HG03097 (cell line): ENCODE results near the gene CNTN4.

Source experiments
- ATAC-seq: cut with Tn5 transposase; IDR thresholded peaks from one replicate; pipeline ENCODE4 v1.9.1; 2021; ENCODE audit not compliant: unreplicated experiment, low FRiP score

The CNTN4 gene

DNA sequence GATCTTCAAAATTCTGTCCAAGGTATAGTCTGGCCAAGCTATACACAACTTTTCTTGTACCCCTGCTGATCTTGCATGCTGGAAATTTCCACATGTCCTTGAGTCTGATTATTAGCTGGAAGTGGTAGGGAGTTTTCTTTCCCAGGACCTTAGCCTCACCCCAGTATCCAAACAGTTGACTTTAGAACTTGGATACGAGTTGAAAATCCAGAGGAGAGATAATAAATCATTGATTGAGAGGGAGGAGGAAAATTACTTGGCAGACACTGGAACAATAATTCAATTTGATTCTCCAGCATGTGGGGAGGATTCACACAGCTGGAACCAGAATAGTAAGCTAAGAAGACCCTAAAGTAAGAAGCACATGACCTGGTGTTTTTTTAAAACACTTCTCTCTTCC lies 895.1 kb downstream of the CNTN4 start:
- ATAC-seq: no peak

- no peak for ATAC-seq
Measured at GRCh38 chr3:2995195-2995594, 896.5 kb downstream of the CNTN4 start.

DNA sequence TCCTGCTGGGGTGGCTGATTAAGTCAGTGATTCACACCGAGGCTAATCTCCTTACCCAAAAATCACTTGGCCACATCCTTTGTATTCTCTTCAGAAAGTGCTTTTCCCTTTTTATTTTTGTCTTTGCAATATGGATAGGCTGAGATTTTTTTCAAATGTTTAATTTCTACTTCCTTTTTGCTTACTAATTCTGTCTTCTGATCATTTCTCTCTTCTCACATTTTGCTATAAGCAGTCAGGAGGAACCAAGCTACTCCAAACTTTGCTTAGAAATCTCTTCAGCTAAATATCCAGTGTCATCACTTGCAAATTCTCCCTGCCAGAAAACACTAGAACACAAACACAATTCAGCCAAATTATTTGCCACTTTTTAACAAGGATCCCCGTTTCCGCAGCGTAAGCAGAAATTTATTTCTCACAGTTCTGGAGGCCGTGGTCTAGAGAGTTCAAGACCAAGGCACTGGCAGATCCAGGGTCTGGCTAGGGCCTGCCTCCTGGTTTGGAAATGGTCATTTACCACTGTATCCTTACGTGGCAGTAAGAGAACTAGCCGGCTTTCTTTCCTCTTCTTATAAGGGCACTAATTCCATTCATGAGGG lies 906.6 kb downstream of the CNTN4 start:
- ATAC-seq: no peak

- ATAC-seq: no peak
Measured at GRCh38 chr3:3013317-3014052, 914.8 kb downstream of the CNTN4 start.

- no peak for ATAC-seq
Measured at GRCh38 chr3:3015185-3016089, 916.8 kb downstream of the CNTN4 start.

GRCh38 chr3:3016226-3016625 lies 917.6 kb downstream of the CNTN4 start:
- ATAC-seq: no peak

GRCh38 chr3:3020209-3020608 lies 921.5 kb downstream of the CNTN4 start:
- no peak for ATAC-seq

GRCh38 chr3:3023111-3023745 lies 924.6 kb downstream of the CNTN4 start:
- ATAC-seq: no peak

- peak; percentile 96 for ATAC-seq
Measured at GRCh38 chr3:3027976-3028567, 929.4 kb downstream of the CNTN4 start.

GRCh38 chr3:3031326-3031725 lies 932.7 kb downstream of the CNTN4 start:
- no peak for ATAC-seq

DNA sequence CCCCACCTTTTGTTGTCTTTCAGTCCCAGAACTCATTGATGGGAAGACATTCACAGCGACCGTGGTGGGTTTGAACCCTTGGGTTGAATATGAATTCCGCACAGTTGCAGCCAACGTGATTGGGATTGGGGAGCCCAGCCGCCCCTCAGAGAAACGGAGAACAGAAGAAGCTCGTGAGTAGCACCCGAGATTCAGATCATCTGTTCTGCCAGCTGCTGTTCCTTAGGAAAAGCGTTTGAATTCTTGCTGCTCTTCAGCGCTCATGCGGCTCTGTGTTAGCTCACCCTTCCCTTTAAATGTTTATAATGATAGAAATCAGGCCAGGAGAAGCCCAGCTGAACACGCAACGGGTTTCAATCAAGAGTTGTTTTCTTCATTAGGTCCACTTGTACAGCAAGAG lies 938.5 kb downstream of the CNTN4 start:
- ATAC-seq: no peak

DNA sequence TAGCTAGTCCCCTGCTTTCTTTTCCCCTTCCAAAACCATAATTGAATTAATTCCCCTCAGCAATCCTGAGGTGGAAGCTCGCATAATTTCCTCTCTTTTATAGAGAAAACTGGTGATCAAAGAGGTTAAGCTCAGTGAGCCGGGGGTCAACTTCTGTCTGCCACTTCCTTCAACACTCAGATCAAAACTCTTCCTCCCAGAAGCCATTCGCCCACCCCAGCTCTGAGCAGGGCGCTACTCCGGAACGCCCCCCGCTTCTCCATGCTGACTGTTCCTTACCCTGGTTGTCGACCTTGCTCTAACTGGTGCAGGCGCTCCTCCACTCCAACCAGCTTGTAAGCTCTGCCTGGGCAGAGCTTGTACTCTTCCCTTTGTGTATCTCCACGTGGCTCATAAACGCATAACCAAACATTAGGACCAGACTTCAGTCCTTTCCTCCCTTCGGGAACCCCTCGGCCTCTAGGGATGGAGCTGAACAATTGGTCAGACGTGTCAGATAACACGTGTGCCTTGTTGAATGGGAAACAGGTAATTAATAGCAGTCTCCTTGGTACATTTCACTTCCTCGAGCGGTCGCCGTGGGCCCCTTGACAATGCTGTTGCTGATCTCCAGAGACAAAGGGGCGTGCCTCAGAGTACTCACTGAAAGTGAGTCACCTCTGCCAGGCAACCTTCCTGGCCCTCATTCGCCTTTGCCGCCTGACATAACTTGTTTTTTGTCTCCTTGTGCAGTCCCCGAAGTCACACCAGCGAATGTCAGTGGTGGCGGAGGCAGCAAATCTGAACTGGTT lies 939.7 kb downstream of the CNTN4 start:
- ATAC-seq: no peak

GRCh38 chr3:3053974-3054373 lies 955.3 kb downstream of the CNTN4 start:
- ATAC-seq: no peak

DNA sequence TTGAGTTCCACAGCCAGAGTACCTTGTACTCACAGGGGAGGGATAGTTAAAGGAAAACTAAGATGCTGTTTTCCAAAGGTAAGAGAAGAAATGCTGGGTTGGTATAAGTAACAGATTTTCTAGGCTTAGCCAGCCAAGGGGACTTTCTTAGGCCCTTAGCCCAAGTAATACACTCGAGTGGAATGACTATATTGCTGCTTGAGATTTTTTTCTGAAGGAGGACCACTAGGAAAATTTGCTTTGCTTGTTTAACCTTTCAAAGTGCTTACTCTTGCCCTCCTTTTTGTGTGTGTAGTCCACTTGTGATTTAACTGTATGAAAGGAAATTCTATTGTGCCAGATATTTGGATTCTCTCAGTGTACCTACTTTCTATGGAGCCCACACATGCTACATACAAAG lies 961.0 kb downstream of the CNTN4 start:
- ATAC-seq: no peak

- ATAC-seq: no peak
Measured at GRCh38 chr3:3064297-3064696, 965.6 kb downstream of the CNTN4 start.

DNA sequence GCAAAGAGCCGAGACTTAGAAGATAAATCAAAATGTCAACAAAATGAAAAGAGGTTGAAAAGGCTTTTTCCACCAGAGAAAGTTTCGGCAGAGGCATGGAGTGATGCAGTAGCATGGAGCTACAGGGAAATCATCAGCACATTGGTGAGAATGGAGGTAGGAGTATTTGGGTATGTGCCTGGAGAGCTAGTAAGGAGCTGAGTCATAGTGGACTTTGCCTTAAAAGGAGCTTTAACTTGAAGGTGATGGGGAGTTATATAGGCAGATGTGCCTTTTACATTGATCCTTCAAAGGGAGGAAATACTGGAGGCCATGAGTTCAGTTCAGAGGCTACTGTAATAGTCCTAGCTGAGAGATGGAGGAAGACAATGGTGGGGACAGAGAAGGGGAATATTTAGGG lies 967.2 kb downstream of the CNTN4 start:
- no peak for ATAC-seq

- no peak for ATAC-seq
Measured at GRCh38 chr3:3066378-3066777, 967.7 kb downstream of the CNTN4 start.

DNA sequence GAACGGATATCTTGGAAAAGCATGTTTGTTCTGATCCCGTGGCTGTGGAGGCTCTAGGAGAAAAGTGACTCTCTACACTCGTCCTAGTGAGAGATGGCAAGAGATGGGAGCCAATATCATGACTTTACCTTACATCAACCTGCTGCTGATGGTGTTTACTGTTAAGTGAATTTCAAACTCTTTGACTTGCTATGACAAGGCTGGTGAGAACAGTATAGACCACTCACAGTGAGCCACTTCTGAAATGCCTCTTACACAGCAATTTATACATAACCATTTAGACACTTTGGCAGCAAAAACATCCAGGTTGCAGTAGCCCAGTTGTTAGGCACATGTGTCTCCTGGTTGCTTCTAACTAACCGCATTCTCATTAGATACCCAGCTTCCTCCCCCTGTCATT lies 968.2 kb downstream of the CNTN4 start:
- ATAC-seq: no peak

- ATAC-seq: no peak
Measured at GRCh38 chr3:3068358-3068881, 969.8 kb downstream of the CNTN4 start.

GRCh38 chr3:3069723-3070122 lies 971.1 kb downstream of the CNTN4 start:
- no peak for ATAC-seq
